HCT116 (cell line): ENCODE data around the gene WNK1. TPM values are rescaled to one million over a fixed set of nuclear protein-coding genes. Genes with fewer than 3 reads are reported as not detected.

Experiments
- ATAC-seq: fragments of 200-7000 bp; cut with Tn5 transposase; 2 replicates; pipeline ENCODE4 v1.9.1; 2020; ENCODE audit warnings: mild to moderate bottlenecking, moderate library complexity
- BruUV-seq: library from RNA; stranded (reverse); fragments of 400-500 nt; replicated peaks from 2 replicates; lab custom pipeline; 2021; lab: Mats Ljungman, UMichigan
- CTCF ChIA-PET: fragments of 300-600 bp; sonication (Branson Sonifier 250); formaldehyde crosslinking; loops from one replicate; lab custom pipeline; 2021; ENCODE audit warnings: antibody characterized with exemption; lab: Charles Lee
- POLR2A ChIA-PET: fragments of 300-600, 350-600 bp; sonication (Branson Sonifier 250); formaldehyde crosslinking; loops from one replicate; lab custom pipeline; 2021; ENCODE audit warnings: antibody characterized with exemption; lab: Charles Lee
- RAD21 ChIA-PET, 2 experiments: fragments of 300-600 bp; sonication (Branson Sonifier 250); formaldehyde crosslinking; loops; one replicate each; lab custom pipeline; 2023; ENCODE audit warnings: low total read pairs in 2 of 2; ENCODE audit not compliant: uncharacterized antibody in 2 of 2, unreplicated experiment in 2 of 2, low non-redundant PET in 1 of 2; lab: Charles Lee
- DNase-seq: peaks from one replicate; pipeline ENCODE4 v3.0.0-alpha.2; 2010; ENCODE audit warnings: low read depth, low spot score
- H2AFZ ChIP-seq: fragments of 200-600 bp; shearing (Covaris generic), sonication (generic); 2 replicates; pipeline ENCODE4 v1.6.1; 2017; ENCODE audit warnings: low read depth, mixed run types, mixed read lengths, antibody characterized with exemption, low read length; ENCODE audit not compliant: poor library complexity, severe bottlenecking
- H3K27ac ChIP-seq: 2 replicates; pipeline ENCODE4 v1.5.1; 2012; ENCODE audit warnings: low read depth, low read length
- H3K27me3 ChIP-seq: fragments of 200-600 bp; sonication (generic); 2 replicates; pipeline ENCODE4 v1.6.1; 2016; ENCODE audit warnings: mixed run types, low read length, mixed read lengths; ENCODE audit not compliant: insufficient read depth
- H3K36me3 ChIP-seq, 2 experiments: fragments of 200-500 bp in 1 of 2; fragments of 200-600 bp in 1 of 2; sonication (Bioruptor generic) in 1 of 2; sonication (generic) in 1 of 2; 2 replicates each; pipeline versions ENCODE4 v1.5.1 to v1.6.1; 2014 to 2016; ENCODE audit warnings: low read length in 2 of 2, inconsistent platforms in 1 of 2, mixed read lengths in 1 of 2, mixed run types in 1 of 2; ENCODE audit not compliant: insufficient read depth in 2 of 2, control insufficient read depth in 1 of 2
- H3K4me1 ChIP-seq, 2 experiments: fragments of 200-600 bp in 1 of 2; sonication (generic) in 1 of 2; 2 replicates each; pipeline versions ENCODE4 v1.5.1 to v1.6.1; 2012 to 2017; ENCODE audit warnings: low read length in 2 of 2, inconsistent platforms in 1 of 2, mild to moderate bottlenecking in 1 of 2, mixed read lengths in 1 of 2, mixed run types in 1 of 2, moderate library complexity in 1 of 2; ENCODE audit not compliant: insufficient read depth in 2 of 2, control insufficient read depth in 1 of 2
- H3K4me2 ChIP-seq: fragments of 200-600 bp; sonication (generic); 2 replicates; pipeline ENCODE4 v1.6.1; 2017; ENCODE audit warnings: mixed run types, low read length, mixed read lengths
- H3K4me3 ChIP-seq, 2 experiments: fragments of 200-600 bp in 1 of 2; sonication (generic) in 1 of 2; replicated peaks in 1 of 2; 2 replicates each; pipeline ENCODE4 v1.5.1; 2011 to 2016; ENCODE audit warnings: low read length in 2 of 2, control low read depth in 1 of 2, low read depth in 1 of 2, mild to moderate bottlenecking in 1 of 2, mixed read lengths in 1 of 2, mixed run types in 1 of 2
- H3K79me2 ChIP-seq: fragments of 200-600 bp; sonication (generic); 2 replicates; pipeline ENCODE4 v1.6.1; 2017; ENCODE audit warnings: mild to moderate bottlenecking, mixed run types, low read length, moderate library complexity, mixed read lengths; ENCODE audit not compliant: insufficient read depth
- H3K9ac ChIP-seq: fragments of 200-600 bp; sonication (generic); 2 replicates; pipeline ENCODE4 v1.6.1; 2016; ENCODE audit warnings: low read length, mixed read lengths
- H3K9me2 ChIP-seq: fragments of 200-600 bp; sonication (generic), shearing (Covaris generic); 2 replicates; pipeline ENCODE4 v1.6.1; 2017; ENCODE audit warnings: mixed run types, mild to moderate bottlenecking, moderate library complexity; ENCODE audit not compliant: insufficient read depth
- H3K9me3 ChIP-seq, 2 experiments: fragments of 200-500 bp in 1 of 2; fragments of 200-600 bp in 1 of 2; sonication (Bioruptor generic) in 1 of 2; sonication (generic) in 1 of 2; 2 replicates each; pipeline ENCODE4 v1.6.1; 2014 to 2017; ENCODE audit warnings: low read length in 2 of 2, mixed read lengths in 2 of 2, inconsistent platforms in 1 of 2, low read depth in 1 of 2, mild to moderate bottlenecking in 1 of 2, mixed run types in 1 of 2, moderate library complexity in 1 of 2; ENCODE audit not compliant: control insufficient read depth in 1 of 2, insufficient read depth in 1 of 2
- H4K20me1 ChIP-seq: fragments of 200-600 bp; sonication (generic), shearing (Covaris generic); 2 replicates; pipeline ENCODE4 v1.6.1; 2017; ENCODE audit warnings: mixed run types, mild to moderate bottlenecking, moderate library complexity; ENCODE audit not compliant: insufficient read depth
- CBX3 ChIP-seq: IDR thresholded peaks from 2 replicates; pipeline ENCODE4 v1.6.1; 2012; ENCODE audit warnings: low read depth
- EGR1 ChIP-seq: IDR thresholded peaks from 2 replicates; pipeline ENCODE4 v1.6.1; 2012; ENCODE audit warnings: low read depth
- ELF1 ChIP-seq: IDR thresholded peaks from 2 replicates; pipeline ENCODE4 v1.6.1; 2012; ENCODE audit warnings: low read depth, borderline replicate concordance
- EZH2 ChIP-seq: fragments of 200-600 bp; sonication (generic); IDR thresholded peaks from 2 replicates; pipeline ENCODE4 v1.6.1; 2017; ENCODE audit warnings: antibody characterized with exemption, mixed run types
- EZH2phosphoT487 ChIP-seq: fragments of 200-600 bp; IDR thresholded peaks from 2 replicates; pipeline ENCODE4 v1.6.1; 2018; ENCODE audit warnings: antibody characterized with exemption, borderline replicate concordance
- JUND ChIP-seq: IDR thresholded peaks from 2 replicates; pipeline ENCODE4 v1.6.1; 2012
- MAX ChIP-seq: IDR thresholded peaks from 2 replicates; pipeline ENCODE4 v1.6.1; 2012
- REST ChIP-seq: IDR thresholded peaks from 2 replicates; pipeline ENCODE4 v1.6.1; 2012; ENCODE audit warnings: low read depth
- SIN3A ChIP-seq: IDR thresholded peaks from 2 replicates; pipeline ENCODE4 v1.6.1; 2012; ENCODE audit warnings: low read depth
- SP1 ChIP-seq: IDR thresholded peaks from 2 replicates; pipeline ENCODE4 v1.6.1; 2012; ENCODE audit warnings: low read depth
- SRF ChIP-seq: IDR thresholded peaks from 2 replicates; pipeline ENCODE4 v1.6.1; 2012; ENCODE audit warnings: low read depth
- TCF7L2 ChIP-seq: IDR thresholded peaks from 2 replicates; pipeline ENCODE4 v1.7.0; 2011; ENCODE audit warnings: borderline replicate concordance, inconsistent platforms; ENCODE audit not compliant: insufficient read depth, insufficient read length; ENCODE audit errors: extremely low read depth
- YY1 ChIP-seq: IDR thresholded peaks from 2 replicates; pipeline ENCODE4 v1.6.1; 2011; ENCODE audit warnings: low read length, low read depth, moderate library complexity, mild to moderate bottlenecking; ENCODE audit not compliant: insufficient replicate concordance; ENCODE audit errors: extremely low read depth
- ZBTB33 ChIP-seq: IDR thresholded peaks from 2 replicates; pipeline ENCODE4 v1.6.1; 2011; ENCODE audit warnings: mild to moderate bottlenecking, low read length, moderate library complexity; ENCODE audit not compliant: insufficient replicate concordance; ENCODE audit errors: extremely low read depth
- ZFX ChIP-seq: fragments of 450-650 bp; IDR thresholded peaks from 2 replicates; pipeline ENCODE4 v1.6.1; 2017
- ZNF274 ChIP-seq: fragments of 200-500 bp; sonication (Bioruptor generic); IDR thresholded peaks from 2 replicates; pipeline ENCODE4 v1.6.1; 2014; ENCODE audit warnings: mild to moderate bottlenecking, low read depth, low read length, inconsistent platforms
- intact Hi-C: fragments of 100-400 bp; cut with micrococcal nuclease; formaldehyde crosslinking; loops from 2 replicates; pipeline ENCODE4 v1.10.0; 2022
- total RNA-seq: library from RNA; stranded (reverse); gene quantifications from one replicate; pipeline ENCODE4 v1.2.1, GENCODE V29; 2021; ENCODE audit not compliant: unreplicated experiment

Gene WNK1
- total RNA-seq, 1 experiment from 2014 or later = 81.0 TPM

- no peak for TF ChIP-seq REST
- TF ChIP-seq EZH2 = no peak
- no peak for TF ChIP-seq SP1
- no peak for TF ChIP-seq SRF
- TF ChIP-seq ZBTB33 = no peak
- TF ChIP-seq TCF7L2 = no peak
- TF ChIP-seq JUND = no peak
- no peak for TF ChIP-seq SIN3A
- no peak for TF ChIP-seq YY1
Measured at GRCh38 chr12:795305-795704, 42.9 kb downstream of the WNK1 start (continued).

DNA sequence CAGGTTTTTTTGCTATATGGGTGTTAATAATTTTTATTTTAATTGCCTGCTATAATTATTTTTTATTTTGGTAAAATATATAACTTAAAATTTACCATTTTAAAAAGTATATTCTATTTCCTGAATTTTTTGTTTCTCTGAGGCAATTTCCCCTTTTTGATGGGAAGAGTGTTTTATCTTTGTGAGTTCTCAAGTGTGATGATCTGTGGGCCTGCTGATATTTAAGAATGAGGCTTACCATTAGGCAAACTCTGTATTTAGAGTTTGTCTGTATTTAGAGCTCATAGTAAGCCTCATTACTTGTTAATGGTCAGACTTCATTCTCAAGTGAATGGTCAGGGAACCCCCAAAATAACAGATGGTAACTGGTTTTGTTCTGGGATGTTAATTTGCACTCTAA, 48.0 kb downstream of the WNK1 start:
- Histone ChIP-seq H3K9me2 (no peaks in the 10 kb centered on the region), H4K20me1 (peaks cover 17% of the 10 kb centered on the region), H3K79me2 (peaks cover 95% of the 10 kb centered on the region), H3K4me2 (no peak overlapping the region), H3K4me3 (no peak overlapping the region), H3K27me3 (no peaks in the 10 kb centered on the region), H2AFZ (no peak overlapping the region), H3K4me1 (peaks cover 5 to 6% of the 10 kb centered on the region in 2 experiments; a peak in 1 of 4 replicates), H3K9ac (no peak overlapping the region), H3K36me3 (no peaks in the 10 kb centered on the region), H3K27ac (no peak overlapping the region), H3K9me3 (no peaks in the 10 kb centered on the region)
- ChIA-PET POLR2A (no interaction called here), CTCF (interaction anchor here (2.1 kb wide), 1 partner anchor 225 kb away, joined by 4 read pairs; no protein-coding TSS in a partner anchor), RAD21 (no interaction called here)
- ATAC-seq (no peak), DNase-seq (no peak)
- no TSS peak for BruUV-seq
- intact Hi-C loops = no loop called here
- no peak for TF ChIP-seq EGR1
- TF ChIP-seq ELF1 = no peak
- no peak for TF ChIP-seq ZNF274
- no peak for TF ChIP-seq SP1
- TF ChIP-seq SIN3A = no peak
- TF ChIP-seq SRF = no peak
- no peak for TF ChIP-seq ZFX
- TF ChIP-seq CBX3 = no peak
- no peak for TF ChIP-seq MAX
- no peak for TF ChIP-seq EZH2phosphoT487
- TF ChIP-seq ZBTB33 = no peak
- TF ChIP-seq YY1 = no peak
